ENCODE measurements around the gene TOX2.

DNA sequence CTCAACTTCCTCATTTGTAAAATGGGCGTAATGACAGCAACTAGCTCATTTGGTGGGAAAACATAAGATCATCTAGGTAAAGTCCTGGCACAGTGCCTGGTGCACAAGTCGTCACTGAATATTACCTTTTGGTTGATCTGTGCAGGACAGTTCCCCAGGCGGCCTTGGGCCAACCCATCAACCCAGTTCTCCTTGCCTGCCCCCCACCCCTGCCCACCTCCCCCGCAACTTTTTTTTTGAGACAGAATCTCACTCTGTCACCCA lies 173.1 kb downstream of the TOX2 start:
- TF ChIP-seq POLR2A (IDR thresholded peaks at IDR 0.05; ENCODE audit: extremely low read depth, insufficient read length) (no peak), MYC (IDR thresholded peaks at IDR 0.05; ENCODE audit: low read depth, low read length) (no peak)
- TF ChIP-seq, protein P1, sequence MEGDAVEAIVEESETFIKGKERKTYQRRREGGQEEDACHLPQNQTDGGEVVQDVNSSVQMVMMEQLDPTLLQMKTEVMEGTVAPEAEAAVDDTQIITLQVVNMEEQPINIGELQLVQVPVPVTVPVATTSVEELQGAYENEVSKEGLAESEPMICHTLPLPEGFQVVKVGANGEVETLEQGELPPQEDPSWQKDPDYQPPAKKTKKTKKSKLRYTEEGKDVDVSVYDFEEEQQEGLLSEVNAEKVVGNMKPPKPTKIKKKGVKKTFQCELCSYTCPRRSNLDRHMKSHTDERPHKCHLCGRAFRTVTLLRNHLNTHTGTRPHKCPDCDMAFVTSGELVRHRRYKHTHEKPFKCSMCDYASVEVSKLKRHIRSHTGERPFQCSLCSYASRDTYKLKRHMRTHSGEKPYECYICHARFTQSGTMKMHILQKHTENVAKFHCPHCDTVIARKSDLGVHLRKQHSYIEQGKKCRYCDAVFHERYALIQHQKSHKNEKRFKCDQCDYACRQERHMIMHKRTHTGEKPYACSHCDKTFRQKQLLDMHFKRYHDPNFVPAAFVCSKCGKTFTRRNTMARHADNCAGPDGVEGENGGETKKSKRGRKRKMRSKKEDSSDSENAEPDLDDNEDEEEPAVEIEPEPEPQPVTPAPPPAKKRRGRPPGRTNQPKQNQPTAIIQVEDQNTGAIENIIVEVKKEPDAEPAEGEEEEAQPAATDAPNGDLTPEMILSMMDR (IDR thresholded peaks at IDR 0.05; ENCODE audit: low read depth, low read length), result no peak
- TF ChIP-seq, protein P2, sequence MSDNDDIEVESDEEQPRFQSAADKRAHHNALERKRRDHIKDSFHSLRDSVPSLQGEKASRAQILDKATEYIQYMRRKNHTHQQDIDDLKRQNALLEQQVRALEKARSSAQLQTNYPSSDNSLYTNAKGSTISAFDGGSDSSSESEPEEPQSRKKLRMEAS (IDR thresholded peaks at IDR 0.05; ENCODE audit: low read depth, low read length), result no peak
